Lower lobe of right lung (tissue), 2 donors: ENCODE results near the gene PEG3. TPM values are rescaled to one million over a fixed set of nuclear protein-coding genes. Genes with fewer than 3 reads are reported as not detected.

Experiments used
- ATAC-seq, 2 donors: fragments of 200-7000 bp; cut with Tn5 transposase; one replicate each; pipeline ENCODE4 v1.9.1; 2020 to 2022; ENCODE audit warnings: mild to moderate bottlenecking in 2 of 2, moderate library complexity in 2 of 2
- DNase-seq: peaks from one replicate; pipeline ENCODE4 v3.0.0-alpha.2; 2020
- H3K27ac ChIP-seq: fragments of 200-600 bp; one replicate; pipeline ENCODE4 v1.8.0; 2022
- H3K27me3 ChIP-seq: fragments of 200-600 bp; one replicate; pipeline ENCODE4 v1.8.0; 2022; ENCODE audit warnings: low read depth
- H3K36me3 ChIP-seq: fragments of 200-600 bp; one replicate; pipeline ENCODE4 v1.8.0; 2022; ENCODE audit warnings: mild to moderate bottlenecking
- H3K4me1 ChIP-seq: fragments of 200-600 bp; one replicate; pipeline ENCODE4 v1.8.0; 2022
- H3K4me3 ChIP-seq: fragments of 200-600 bp; one replicate; pipeline ENCODE4 v1.8.0; 2022; ENCODE audit warnings: mild to moderate bottlenecking
- H3K9me3 ChIP-seq: fragments of 200-600 bp; one replicate; pipeline ENCODE4 v1.8.0; 2022
- CTCF ChIP-seq: fragments of 200-600 bp; IDR thresholded peaks from one replicate; pipeline ENCODE4 v1.8.0; 2022; ENCODE audit warnings: antibody characterized with exemption, mild to moderate bottlenecking
- intact Hi-C: fragments of 100-400 bp; cut with DNase I; formaldehyde crosslinking; loops from one replicate; pipeline ENCODE4 v1.11.0; 2022
- total RNA-seq: library from RNA; stranded (reverse); fragmentation: NEBNext Ultra II Directional; extraction: Animal tissue kit (Norgen Biotek cat#: 25700); gene quantifications from one replicate; pipeline ENCODE4 v1.2.1, GENCODE V29; 2021
- donor health status: DM: no; HTN: yes; CAD: no; lungs with severe emphysema.

Gene PEG3
- total RNA-seq, 1 donor from 2014 or later = 5.0 TPM

- intact Hi-C loops = no loop called here
- H3K4me1 ChIP-seq = no peaks in the 10 kb centered on the region
- no peaks in the 10 kb centered on the region for H3K36me3 ChIP-seq
- H3K27me3 ChIP-seq = no peaks in the 10 kb centered on the region
- no peak overlapping the region for H3K27ac ChIP-seq
- TF ChIP-seq CTCF = no peak
- ATAC-seq (no peak), DNase-seq (no peak)
- H3K4me3 ChIP-seq = no peak overlapping the region
- H3K9me3 ChIP-seq = peaks cover 6% of the 10 kb centered on the region
Measured at GRCh38 chr19:56811480-56811879, 29.0 kb downstream of the PEG3 start.

GRCh38 chr19:56810260-56810659, 30.3 kb downstream of the PEG3 start:
- ATAC-seq = no peak
- intact Hi-C loops = no loop called here
- no peak for DNase-seq
- H3K27me3 ChIP-seq = no peaks in the 10 kb centered on the region
- H3K4me3 ChIP-seq = no peak overlapping the region
- H3K9me3 ChIP-seq = peaks cover 16% of the 10 kb centered on the region
- no peaks in the 10 kb centered on the region for H3K4me1 ChIP-seq
- H3K27ac ChIP-seq = no peak overlapping the region
- H3K36me3 ChIP-seq = no peaks in the 10 kb centered on the region
- no peak for TF ChIP-seq CTCF

DNA sequence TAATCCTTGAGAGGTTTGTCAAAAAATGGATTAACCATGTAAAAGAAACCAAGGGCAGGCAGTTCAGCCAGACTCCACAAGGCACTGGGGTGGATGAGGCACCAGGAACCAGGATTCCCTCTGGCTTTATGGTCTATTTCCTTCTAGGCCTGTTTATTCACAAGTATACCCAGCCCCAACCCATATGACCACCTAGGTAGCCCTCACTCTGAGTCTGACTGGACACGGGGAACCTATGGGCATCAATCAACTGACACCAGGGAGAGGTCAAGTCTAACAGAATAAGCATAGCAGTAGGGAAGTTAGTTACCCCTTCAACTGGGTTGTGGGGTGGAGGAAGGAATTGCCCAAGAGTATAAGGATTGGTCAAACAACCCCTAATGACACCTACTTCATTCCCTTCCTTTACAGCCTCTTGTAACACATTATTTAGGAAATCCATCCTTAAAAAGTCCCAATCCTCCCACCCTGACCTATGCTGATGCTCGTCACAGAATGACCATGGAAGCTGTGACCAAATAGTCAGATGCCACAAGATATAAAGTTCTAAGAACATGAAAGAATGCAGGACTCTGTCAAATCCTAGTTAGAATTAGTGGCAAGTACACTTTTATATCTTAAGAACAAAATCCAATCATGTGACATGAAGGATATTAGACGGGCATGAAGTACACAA, 31.7 kb downstream of the PEG3 start:
- ATAC-seq (no peak), DNase-seq (no peak)
- no peak for TF ChIP-seq CTCF
- Histone ChIP-seq H3K27ac (no peak overlapping the region), H3K4me1 (no peaks in the 10 kb centered on the region), H3K9me3 (peaks cover 16% of the 10 kb centered on the region), H3K27me3 (no peaks in the 10 kb centered on the region), H3K4me3 (no peak overlapping the region), H3K36me3 (no peaks in the 10 kb centered on the region)
- intact Hi-C loops = no loop called here

GRCh38 chr19:56806639-56807038, 33.9 kb downstream of the PEG3 start:
- no peak for TF ChIP-seq CTCF
- Histone ChIP-seq H3K4me1 (no peaks in the 10 kb centered on the region), H3K36me3 (no peaks in the 10 kb centered on the region), H3K27ac (no peak overlapping the region), H3K9me3 (peaks cover 23% of the 10 kb centered on the region), H3K27me3 (no peaks in the 10 kb centered on the region), H3K4me3 (no peak overlapping the region)
- intact Hi-C loops = no loop called here
- DNase-seq (no peak), ATAC-seq (no peak)

Other genes starting within 250 kb of the PEG3 start
- gene ZNF71, start 245.4 kb downstream of the PEG3 start, total RNA-seq = 5.8 TPM
- gene SMIM17, start 197.6 kb downstream of the PEG3 start, total RNA-seq = not detected
- gene ZNF835, start 169.0 kb downstream of the PEG3 start, total RNA-seq = 3.0 TPM
- gene ZIM2, start within 50 bp of the PEG3 start, total RNA-seq = not detected